HG02885 (cell line): ENCODE measurements around the gene LPIN3.
"Not testable (repeated sequence)": the region's sequence is repeated elsewhere in the genome, so short reads cannot be mapped to it uniquely, and the experiment has no call there.

ENCODE experiments used
- ATAC-seq: cut with Tn5 transposase; IDR thresholded peaks from one replicate; pipeline ENCODE4 v1.9.1; 2021; ENCODE audit warnings: mild to moderate bottlenecking; ENCODE audit not compliant: unreplicated experiment, poor library complexity

The LPIN3 gene

DNA sequence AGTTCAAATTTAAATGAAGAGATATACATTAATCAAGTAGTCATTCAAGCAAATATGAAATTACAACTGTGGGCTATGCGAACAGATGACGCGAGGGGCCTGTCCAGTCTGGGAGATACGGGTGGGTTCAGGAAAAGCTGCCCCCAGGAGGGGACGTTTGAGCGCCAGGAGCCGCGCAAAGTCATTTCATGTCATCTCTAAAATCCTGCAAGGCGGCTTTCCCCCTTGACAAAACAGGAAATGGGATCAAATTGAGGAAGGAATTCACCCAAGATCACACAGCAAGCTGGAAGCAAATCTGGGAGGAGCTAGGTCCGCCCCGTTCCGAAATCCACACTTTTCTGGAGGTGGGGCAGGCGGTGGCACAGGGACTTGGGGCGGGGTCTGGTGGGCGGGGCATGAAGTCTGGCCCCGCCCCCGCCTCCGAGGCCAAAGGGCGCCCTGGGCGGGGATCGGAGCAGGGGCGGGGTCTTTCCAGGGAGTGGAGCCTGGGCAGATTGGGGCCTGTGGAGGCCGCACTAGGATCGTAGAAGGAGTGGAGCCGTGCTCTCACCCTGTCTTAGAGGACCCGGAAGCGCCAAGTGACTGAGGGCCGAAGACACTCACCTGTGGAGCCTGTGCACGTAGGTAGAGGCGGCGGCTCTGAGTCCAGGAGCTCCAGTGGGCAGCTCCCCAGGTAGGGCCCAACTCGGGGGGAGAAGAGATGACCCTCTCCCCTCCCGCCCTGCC, at the start of gene LPIN3:
LPIN3 (plus strand) TSS at position 495 of the 729 bp plus-strand sequence. CDS start 4,983 bp downstream, outside the sequence.
- ATAC-seq, result peak; percentile 47

- no peak for ATAC-seq
Measured at GRCh38 chr20:41293269-41294037, 47.2 kb upstream of the LPIN3 start.

DNA sequence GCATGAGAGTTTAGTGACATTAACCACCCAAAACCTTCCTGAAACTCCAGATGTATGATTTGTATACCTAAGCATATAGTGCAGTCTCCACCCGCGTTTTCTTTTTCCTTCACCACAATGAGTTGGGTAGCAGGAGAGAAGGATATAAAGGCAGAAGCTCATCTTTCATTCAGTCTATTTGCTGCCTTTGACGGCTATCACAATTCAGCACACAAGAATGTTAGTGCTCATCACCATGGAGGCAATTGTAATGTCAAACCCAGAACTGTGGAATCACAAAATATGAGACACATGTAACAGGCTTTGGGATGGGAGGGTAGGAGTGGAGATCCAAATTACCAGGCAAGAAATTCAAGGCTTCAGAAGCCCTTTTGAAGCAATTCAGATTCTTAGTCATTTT, 40.7 kb upstream of the LPIN3 start:
- ATAC-seq, result no peak

GRCh38 chr20:41300383-41300782, 40.2 kb upstream of the LPIN3 start:
- no peak for ATAC-seq

DNA sequence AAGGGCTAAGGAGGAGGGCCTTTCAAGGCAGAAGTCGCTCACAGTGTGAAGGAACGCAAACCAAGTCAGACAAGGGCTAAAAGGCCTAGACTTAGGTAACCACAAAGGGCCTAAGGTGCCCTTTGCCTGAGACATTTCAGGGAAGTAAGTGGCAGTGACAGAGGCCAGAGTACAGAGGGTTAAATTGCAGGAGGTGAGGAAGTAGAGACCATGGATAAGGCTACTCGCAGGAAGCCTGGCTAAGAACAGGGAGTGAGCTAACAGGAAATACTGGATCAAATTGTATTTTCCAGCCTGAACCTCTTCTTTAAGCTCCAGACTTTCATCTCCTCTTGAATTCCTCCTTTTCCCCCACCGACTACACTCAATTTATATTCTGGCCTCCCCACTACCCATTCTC, 39.7 kb upstream of the LPIN3 start:
- no peak for ATAC-seq

DNA sequence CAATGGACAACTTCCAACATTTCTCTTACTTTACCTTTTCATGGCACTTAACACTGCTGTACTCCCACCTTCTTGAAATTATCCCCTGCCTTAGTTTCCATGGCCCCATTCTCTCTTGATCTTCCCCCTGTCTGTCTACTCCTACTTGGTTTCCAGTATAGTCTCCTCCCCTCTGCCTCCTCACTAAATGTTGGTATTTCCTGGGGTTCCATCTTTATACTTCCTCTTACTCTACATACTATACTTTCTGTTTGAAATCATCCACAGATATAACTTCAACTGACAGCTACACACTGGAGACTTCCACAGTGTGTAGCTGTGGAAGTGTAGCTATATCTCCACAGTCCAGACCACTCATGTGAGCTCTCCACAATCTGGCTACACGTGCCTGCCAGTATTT, 36.6 kb upstream of the LPIN3 start:
- peak; percentile 39 for ATAC-seq

- ATAC-seq, result no peak
Measured at GRCh38 chr20:41304424-41305079, 36.1 kb upstream of the LPIN3 start.

- peak; percentile 90 for ATAC-seq
Measured at GRCh38 chr20:41306061-41306727, 34.4 kb upstream of the LPIN3 start.

- no peak for ATAC-seq
Measured at GRCh38 chr20:41307021-41307420, 33.6 kb upstream of the LPIN3 start.

GRCh38 chr20:41308290-41308711, 32.3 kb upstream of the LPIN3 start:
- ATAC-seq, result no peak

DNA sequence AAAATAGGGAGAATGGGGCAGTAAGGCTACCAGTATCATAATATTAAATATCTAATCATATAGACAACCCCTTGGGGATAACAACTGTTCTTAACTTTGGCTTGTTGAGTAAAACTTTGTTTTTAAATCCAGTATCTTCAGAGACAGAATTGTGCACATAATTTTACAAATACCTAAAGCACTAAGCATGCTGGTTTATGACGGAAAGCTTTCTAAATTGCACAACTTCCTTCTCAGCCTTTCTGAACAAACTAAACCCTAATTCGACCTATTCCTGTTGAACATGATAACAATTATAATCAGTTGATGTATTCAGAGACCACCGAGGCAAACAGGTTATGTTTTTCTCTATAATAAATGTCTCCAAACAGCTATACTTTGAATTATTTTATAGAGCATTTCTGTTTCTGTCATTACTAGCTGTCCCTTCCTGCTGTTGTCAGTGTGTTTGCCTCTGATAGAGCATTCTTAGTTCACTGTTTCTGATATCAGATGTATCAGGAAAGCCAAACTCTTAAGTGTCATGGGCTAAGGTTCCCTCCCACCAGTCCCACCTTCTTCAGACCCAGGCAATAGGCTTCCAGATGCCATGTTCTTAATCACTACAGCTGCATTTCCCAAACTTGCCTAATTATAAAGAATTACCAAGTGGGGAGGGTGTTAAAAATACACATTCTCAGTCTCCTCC, 31.8 kb upstream of the LPIN3 start:
- ATAC-seq, result no peak

GRCh38 chr20:41309817-41310216, 30.8 kb upstream of the LPIN3 start:
- ATAC-seq, result no peak

- ATAC-seq, result not testable (repeated sequence)
Measured at GRCh38 chr20:41312009-41312408, 28.6 kb upstream of the LPIN3 start.

GRCh38 chr20:41314386-41314785, 26.2 kb upstream of the LPIN3 start:
- no peak for ATAC-seq

DNA sequence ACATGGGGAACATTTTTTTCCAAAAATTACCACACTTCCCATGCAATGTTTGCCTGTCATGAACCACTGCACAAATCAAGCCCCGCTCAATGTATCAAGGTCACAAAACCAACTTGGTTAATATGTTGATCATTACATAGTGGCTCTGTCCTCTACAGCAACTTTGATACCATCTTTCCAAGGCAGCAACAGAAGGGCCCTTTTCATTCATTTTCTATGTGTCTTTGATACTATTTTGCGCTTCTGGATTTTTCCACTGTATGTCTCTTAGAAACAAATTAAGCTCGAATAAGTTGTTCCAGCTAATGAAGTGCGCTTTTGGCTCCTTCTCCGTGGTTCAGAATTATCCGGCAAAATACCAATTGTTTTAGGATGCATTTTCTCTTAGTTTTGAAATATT, 24.6 kb upstream of the LPIN3 start:
- ATAC-seq, result no peak

DNA sequence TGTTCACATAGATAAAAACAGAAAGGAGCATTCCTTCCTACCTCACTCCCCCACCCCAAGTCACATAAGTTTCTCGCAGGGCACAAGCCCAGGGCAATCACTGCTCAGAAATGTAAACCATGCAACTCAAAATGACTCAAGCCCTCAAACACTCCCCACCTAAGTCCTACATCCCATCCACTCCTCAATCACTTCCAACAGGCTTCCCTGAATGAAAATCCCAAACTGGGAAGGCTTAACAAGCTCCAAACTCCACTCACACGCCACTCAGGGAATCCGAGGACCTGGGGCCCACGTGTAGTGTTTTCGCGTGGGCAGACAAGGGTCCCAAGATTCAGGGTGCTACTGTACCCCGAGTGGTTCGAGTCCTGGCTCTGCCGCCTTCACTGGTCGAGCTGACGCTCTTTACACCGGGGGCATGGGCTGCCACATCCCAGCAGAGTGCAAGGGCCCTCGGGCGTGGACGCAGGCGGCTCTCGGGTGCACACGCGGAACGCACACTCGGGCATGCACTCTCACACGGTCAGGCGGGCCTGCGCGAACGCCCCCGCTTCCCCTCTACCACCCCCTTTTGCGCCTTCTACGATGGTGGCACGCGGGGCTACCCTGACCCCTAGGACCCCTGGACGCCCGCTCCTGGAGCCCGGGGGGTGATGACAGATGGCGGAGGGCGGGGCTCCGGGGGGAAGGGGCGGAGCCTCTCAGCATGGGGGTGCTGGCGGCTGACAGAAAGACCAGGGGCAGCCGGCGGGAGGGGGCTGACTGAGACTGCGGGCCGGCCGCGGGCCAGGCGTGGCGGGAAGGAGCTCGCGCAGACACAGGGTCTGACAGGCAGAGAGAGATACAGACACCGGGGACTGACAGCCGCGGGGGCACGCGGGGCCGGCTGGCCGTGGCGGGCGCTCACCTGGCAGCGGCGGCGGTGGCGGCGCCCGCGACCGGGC, 23.7 kb upstream of the LPIN3 start:
- ATAC-seq, result peak; percentile 65

- peak; percentile 96 for ATAC-seq
Measured at GRCh38 chr20:41317546-41318270, 22.9 kb upstream of the LPIN3 start, which contains the start of gene ZHX3. ZHX3 (minus strand) TSS chr20:41317731; CDS start chr20:41204916, 112,815 bp downstream.

DNA sequence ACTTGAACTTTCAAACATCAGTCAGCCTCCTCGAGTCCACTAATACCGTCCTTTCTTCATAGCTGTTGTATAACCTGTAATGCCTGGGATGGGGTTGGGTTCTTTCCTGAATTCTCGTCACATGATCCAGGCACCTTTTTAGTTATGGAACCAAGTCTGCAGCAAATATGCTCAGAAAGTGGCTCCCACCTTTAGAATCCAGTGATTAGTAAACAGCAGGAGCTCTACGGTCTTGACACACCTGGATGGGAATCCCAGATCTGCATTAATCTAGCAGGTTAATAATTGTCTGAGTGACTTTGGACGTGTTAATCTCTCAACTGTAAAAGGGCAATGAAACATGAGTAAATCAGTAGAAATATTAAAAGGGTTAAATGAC, 22.4 kb upstream of the LPIN3 start:
- ATAC-seq, result no peak
